Cardiac muscle cell (in vitro differentiated cells and primary cell): Measurements from ENCODE around the gene ZFP36L2. TPM values are rescaled to one million over a fixed set of nuclear protein-coding genes. Genes with fewer than 3 reads are reported as not detected.

ENCODE experiments used
- DNase-seq, 2 donors: peaks; one replicate each; pipeline versions ENCODE4 v3.0.0 to v3.0.0-alpha.2; 2010 to 2017; ENCODE audit warnings: low read depth in 1 of 2, low spot score in 1 of 2
- H3K27ac ChIP-seq: fragments of 200-600 bp; sonication (generic); 2 replicates; pipeline ENCODE4 v1.5.1; 2016
- H3K27me3 ChIP-seq: fragments of 200-600 bp; sonication (generic); 2 replicates; pipeline ENCODE4 v1.6.0; 2016; ENCODE audit warnings: control low read depth
- H3K36me3 ChIP-seq: fragments of 200-600 bp; sonication (generic); 2 replicates; pipeline ENCODE4 v1.5.1; 2016; ENCODE audit warnings: control low read depth
- H3K4me1 ChIP-seq: fragments of 200-600 bp; sonication (generic); 2 replicates; pipeline ENCODE4 v1.8.1; 2017; ENCODE audit warnings: low read depth, mild to moderate bottlenecking, mixed run types
- H3K4me3 ChIP-seq: fragments of 200-600 bp; sonication (generic); 2 replicates; pipeline ENCODE4 v1.5.1; 2016; ENCODE audit warnings: mild to moderate bottlenecking
- H3K9me3 ChIP-seq: fragments of 200-600 bp; sonication (generic); 2 replicates; pipeline ENCODE4 v1.5.1; 2017; ENCODE audit warnings: low read depth, mild to moderate bottlenecking, control low read depth
- polyA plus RNA-seq: library from polyadenylated mRNA; unstranded; fragments of >200 nt; fragmentation: Nextera tagmentation; extraction: Ambion mirVana; gene quantifications from 2 replicates; pipeline ENCODE4 v1.2.1, GENCODE V29; 2016
- total RNA-seq: library from RNA; depleted of rRNA; stranded (reverse); fragments of >200 nt; gene quantifications from 2 replicates; pipeline ENCODE4 v1.2.3, GENCODE V29; 2016
- TF ChIP-seq, protein P1 (sequence below): IDR thresholded peaks from 2 replicates; pipeline ENCODE4 v1.5.1; 2012; ENCODE audit warnings: low read depth, mild to moderate bottlenecking, low read length

Gene ZFP36L2
- total and polyA plus RNA-seq, 2 experiments from 2014 or later, result 27.6 to 73.9 TPM

DNA sequence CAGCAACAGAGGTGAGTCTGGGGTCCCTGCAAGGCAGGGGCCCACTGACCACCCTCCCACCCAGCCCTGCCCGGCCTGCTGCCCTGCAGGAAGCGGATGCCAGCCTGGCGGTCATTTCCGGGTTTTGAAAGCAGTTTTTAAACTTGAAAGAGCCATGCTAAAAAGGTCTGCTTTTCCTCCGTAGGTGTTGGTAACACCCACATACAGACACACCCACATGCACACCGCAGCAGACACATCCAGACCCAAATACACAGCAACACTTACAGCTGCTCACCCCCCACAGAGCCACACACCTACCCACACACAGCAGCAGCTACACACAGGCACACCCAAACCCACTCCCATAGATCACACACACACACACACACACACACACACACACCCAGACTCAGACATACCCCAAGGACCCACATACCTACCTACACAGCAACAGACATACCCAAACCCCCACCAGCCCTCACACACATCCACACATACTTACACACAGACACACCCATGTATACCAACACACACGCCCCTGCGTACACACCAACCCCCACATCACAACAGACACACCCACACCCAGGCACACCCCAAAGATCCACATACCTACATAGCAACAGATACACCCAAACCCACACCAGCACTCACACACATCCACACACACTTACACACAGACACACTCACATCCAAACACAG, 7.6 kb downstream of the ZFP36L2 start:
- peak in 1 of 2 donors; percentile 12 for DNase-seq
- Histone ChIP-seq H3K27me3 (no peaks in the 10 kb centered on the region), H3K9me3 (no peaks in the 10 kb centered on the region), H3K36me3 (peaks cover 7% of the 10 kb centered on the region), H3K4me1 (peaks cover 74% of the 10 kb centered on the region), H3K27ac (peak overlapping the region; percentile 98), H3K4me3 (peak overlapping the region; percentile 24)
- TF ChIP-seq, protein P1, sequence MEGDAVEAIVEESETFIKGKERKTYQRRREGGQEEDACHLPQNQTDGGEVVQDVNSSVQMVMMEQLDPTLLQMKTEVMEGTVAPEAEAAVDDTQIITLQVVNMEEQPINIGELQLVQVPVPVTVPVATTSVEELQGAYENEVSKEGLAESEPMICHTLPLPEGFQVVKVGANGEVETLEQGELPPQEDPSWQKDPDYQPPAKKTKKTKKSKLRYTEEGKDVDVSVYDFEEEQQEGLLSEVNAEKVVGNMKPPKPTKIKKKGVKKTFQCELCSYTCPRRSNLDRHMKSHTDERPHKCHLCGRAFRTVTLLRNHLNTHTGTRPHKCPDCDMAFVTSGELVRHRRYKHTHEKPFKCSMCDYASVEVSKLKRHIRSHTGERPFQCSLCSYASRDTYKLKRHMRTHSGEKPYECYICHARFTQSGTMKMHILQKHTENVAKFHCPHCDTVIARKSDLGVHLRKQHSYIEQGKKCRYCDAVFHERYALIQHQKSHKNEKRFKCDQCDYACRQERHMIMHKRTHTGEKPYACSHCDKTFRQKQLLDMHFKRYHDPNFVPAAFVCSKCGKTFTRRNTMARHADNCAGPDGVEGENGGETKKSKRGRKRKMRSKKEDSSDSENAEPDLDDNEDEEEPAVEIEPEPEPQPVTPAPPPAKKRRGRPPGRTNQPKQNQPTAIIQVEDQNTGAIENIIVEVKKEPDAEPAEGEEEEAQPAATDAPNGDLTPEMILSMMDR, result no peak

DNA sequence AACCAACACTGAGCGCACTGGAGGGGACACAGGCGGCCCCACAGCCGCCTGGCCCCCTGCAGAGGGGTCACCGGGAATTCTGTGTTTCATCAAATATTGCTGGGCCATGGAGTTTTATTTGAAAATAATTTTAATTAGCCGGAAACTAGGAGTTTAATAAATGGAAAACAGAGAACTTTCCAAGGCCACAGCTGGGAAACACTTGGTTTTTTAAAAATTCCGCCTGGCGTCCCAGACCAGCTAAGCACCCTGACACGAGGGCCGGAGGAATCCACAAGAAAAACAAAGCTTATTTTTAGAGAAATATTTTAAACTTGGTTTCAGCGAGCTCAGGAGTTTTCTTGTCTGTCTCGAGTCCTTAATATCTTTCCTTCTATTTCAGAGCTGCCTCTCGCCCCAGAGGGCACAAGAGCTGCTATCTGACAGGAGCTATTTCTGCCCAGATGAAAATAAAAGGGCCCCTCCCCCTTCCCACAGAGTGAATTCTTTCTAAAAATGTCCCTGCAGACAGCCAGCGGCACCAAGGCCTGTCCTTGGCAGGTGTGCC, 8.2 kb downstream of the ZFP36L2 start:
- Histone ChIP-seq H3K9me3 (no peaks in the 10 kb centered on the region), H3K27me3 (no peaks in the 10 kb centered on the region), H3K4me3 (peak overlapping the region; percentile 15), H3K36me3 (peaks cover 6% of the 10 kb centered on the region), H3K4me1 (peaks cover 68% of the 10 kb centered on the region), H3K27ac (peak overlapping the region; percentile 98)
- DNase-seq, result peak in 1 of 2 donors; percentile 85
- TF ChIP-seq, protein P1, result no peak

DNA sequence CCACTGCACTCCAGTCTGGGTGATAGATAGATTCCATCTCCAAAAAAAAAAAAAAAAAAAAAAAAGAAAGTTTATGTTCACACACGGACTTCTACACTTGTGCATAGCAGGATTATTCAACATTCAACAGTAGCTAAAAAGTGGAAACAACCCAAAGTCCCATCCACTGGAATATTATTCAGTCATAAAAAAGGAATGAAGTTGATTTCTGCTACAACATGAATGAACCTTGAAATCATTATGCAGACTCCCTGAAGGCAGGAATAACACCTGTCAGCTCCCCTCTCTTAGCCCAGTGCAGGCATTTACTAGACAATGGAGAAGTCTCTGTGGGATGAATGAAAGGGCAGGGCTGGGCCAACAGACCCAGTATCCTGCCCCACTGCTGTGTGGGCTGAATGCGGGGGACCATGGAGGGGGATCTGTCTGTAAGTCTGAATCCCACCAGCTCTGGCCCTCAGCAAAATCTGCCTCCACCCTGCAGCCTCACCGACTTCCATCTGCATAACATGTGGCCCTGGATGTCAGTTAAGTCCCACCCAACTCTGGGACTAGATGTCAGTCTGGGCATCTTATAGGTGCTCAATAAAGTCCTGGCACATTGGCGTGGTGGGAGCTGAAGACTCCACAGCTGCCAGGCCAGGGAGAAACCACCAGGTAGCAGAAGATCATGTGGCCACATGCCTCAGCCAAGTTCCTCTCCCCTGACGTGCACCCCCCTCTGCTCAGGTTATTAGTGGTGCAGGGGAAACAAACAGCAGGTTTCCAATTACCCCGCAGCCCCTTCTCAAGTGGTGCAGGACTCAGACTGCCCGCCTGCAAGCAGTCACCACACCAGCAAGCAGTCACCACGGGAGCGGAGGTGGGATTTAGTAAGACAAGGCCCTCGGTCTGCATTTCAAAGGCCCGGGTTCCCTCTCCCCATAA, 8.9 kb downstream of the ZFP36L2 start:
- H3K4me3 ChIP-seq, result peak overlapping the region; percentile 15
- DNase-seq, result peak in 1 of 2 donors; percentile 90

DNA sequence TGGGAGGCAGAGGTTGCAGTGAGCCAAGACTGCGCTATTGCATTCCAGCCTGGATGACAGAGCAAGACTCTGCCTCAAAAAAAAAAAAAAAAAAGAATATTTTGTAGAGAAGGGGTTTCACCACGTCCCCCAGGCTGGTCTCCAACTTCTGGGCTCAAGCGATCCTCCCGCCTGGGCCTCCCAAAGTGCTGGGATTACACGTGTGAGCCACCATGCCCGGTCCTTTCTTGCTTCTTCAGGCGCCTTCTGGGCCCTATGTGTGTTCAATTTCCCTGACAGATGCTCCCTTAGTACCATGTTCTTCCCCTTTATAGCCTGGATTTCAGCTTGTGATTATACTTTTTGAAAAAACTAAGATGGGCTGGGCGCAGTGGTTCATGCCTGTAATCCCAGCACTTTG, 9.8 kb downstream of the ZFP36L2 start:
- DNase-seq, result no peak
- Histone ChIP-seq H3K27me3 (no peaks in the 10 kb centered on the region), H3K9me3 (no peaks in the 10 kb centered on the region), H3K4me3 (no peak overlapping the region), H3K4me1 (peaks cover 54% of the 10 kb centered on the region), H3K36me3 (no peaks in the 10 kb centered on the region), H3K27ac (peak overlapping the region; percentile 98)
- TF ChIP-seq, protein P1, result no peak

More for the DNA sequence above, 8.9 kb downstream of the ZFP36L2 start:
- Histone ChIP-seq H3K4me1 (peaks cover 61% of the 10 kb centered on the region), H3K36me3 (no peaks in the 10 kb centered on the region), H3K27ac (peak overlapping the region; percentile 98), H3K9me3 (no peaks in the 10 kb centered on the region), H3K27me3 (no peaks in the 10 kb centered on the region)
- TF ChIP-seq, protein P1, result no peak

DNA sequence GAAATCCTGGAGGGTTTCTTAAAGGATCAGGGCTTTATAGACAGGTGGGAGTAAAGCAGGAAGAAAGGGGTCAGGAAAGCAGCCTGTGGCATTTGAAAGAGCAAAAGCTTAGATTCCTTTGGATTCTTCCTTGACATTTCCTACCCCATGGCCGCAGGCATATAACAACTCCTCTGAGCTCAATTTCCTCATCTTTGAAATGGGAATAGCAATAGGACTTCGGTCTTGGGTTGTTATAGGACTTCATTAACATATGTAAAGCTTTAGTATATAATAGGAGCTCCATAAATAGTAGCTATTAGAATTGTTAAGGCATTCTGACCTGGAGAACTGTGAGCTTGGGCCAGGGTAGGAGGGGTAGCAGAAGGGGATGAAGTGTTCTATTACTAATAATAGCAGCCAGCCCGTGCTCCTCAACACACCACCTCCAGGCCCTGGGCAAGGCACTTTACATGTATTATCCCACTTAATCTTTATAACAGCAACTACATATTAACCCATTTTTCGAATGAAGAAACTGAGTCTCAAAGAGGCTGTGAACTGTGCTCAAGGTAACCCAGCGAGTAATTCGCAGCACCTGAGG, 10.6 kb downstream of the ZFP36L2 start:
- Histone ChIP-seq H3K27ac (peak overlapping the region; percentile 77), H3K36me3 (no peaks in the 10 kb centered on the region), H3K9me3 (no peaks in the 10 kb centered on the region), H3K27me3 (no peaks in the 10 kb centered on the region), H3K4me1 (peaks cover 45% of the 10 kb centered on the region), H3K4me3 (no peak overlapping the region)
- TF ChIP-seq, protein P1, result no peak
- no peak for DNase-seq
